Measurements from ENCODE around the gene ADAT1. TPM values are rescaled to one million over a fixed set of nuclear protein-coding genes. Genes with fewer than 3 reads are reported as not detected.

ADAT1 gene
- total and polyA plus RNA-seq, 10 of the 15 experiments (the other 5 are each of a cell fraction or from before 2014, with no cell fraction given): 26.2 to 77.4 (median 55.8) TPM

DNA sequence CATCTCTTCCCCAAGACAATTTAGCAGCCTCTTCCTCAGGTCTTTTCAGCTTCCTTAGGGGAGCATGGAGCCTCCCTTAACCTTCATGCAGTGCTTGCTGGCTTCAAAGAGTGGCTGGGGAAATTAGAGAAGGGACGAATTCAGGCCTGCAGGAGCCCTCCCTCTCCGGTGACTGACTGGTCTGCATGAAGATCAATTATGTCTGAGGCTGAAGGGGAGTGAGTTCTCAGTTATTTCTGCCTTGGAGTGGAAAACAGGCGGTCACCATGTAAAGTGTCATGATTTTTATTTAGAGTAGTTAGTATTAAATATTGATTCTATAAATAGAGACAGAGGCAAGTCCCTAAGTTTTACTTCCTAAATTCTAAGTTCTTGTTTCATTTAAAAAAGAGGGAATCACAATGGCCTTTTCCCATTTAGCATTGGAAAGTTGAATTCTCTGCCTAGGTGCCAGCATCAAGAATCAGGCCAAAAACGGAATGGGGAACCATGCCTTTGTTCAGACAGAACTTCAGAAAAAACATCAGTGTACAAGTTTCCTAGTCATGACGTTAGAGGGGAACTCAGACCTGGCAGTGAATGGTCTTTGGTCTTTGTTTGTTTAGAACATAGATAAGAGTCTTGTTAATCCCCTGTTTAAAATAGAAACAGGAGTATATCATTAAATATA lies 52.5 kb downstream of the ADAT1 start (continued):
- TF ChIP-seq MTA2 (IDR thresholded peaks at IDR 0.05; ENCODE audit: low read depth) (peak; percentile 20; the same call in 1 of the 2 replicates), SPI1 (IDR thresholded peaks at IDR 0.05; ENCODE audit: borderline replicate concordance, insufficient read depth, low read depth, low read length) (peak; percentile 58; the same call in 1 of the 2 replicates), KLF5 (IDR thresholded peaks at IDR 0.05; ENCODE audit: partially characterized antibody) (no peak), E4F1 (IDR thresholded peaks at IDR 0.05; ENCODE audit: borderline replicate concordance, partially characterized antibody) (no peak), ETV6 (conservative IDR thresholded peaks at IDR 0.05 in 1 of 2, IDR thresholded peaks at IDR 0.05 in 1 of 2; ENCODE audit: borderline replicate concordance in 1 of 2, low read depth in 1 of 2) (no peak), ATF7 (IDR thresholded peaks at IDR 0.05; ENCODE audit: low read depth) (peak; percentile 55; the same call in 1 of the 2 replicates), MXI1 (IDR thresholded peaks at IDR 0.05; ENCODE audit: low read depth, low read length) (no peak), ZZZ3 (IDR thresholded peaks at IDR 0.05; ENCODE audit: control insufficient read depth, insufficient read length, low read depth) (no peak), STAT1 (conservative IDR thresholded peaks at IDR 0.05) (no peak), MEF2A (IDR thresholded peaks at IDR 0.05; ENCODE audit: insufficient read depth, low read depth, low read length) (0 out of 2 replicates have a peak, but pooled peaks have one; percentile 25), TCF12 (IDR thresholded peaks at IDR 0.05; ENCODE audit: low read depth, low read length) (no peak), RUNX3 (IDR thresholded peaks at IDR 0.05; ENCODE audit: low read length) (0 out of 2 replicates have a peak, but pooled peaks have one; percentile 2), CREM (IDR thresholded peaks at IDR 0.05; ENCODE audit: low read depth) (peak; percentile 53; the same call in 1 of the 2 replicates), FOXM1 (IDR thresholded peaks at IDR 0.05; ENCODE audit: low read depth, low read length) (peak; percentile 54; the same call in 1 of the 2 replicates), MYB (IDR thresholded peaks at IDR 0.05; ENCODE audit: borderline replicate concordance, low read depth, low read length) (no peak), CHD4 (IDR thresholded peaks at IDR 0.05) (no peak), TBL1XR1 (IDR thresholded peaks at IDR 0.05; ENCODE audit: low read depth, low read length) (no peak), ZBED1 (IDR thresholded peaks at IDR 0.05; ENCODE audit: borderline replicate concordance) (peak; percentile 45; the same call in 1 of the 2 replicates), NKRF (conservative IDR thresholded peaks at IDR 0.05) (no peak), TARDBP (IDR thresholded peaks at IDR 0.05; ENCODE audit: borderline replicate concordance) (no peak), CHD1 (IDR thresholded peaks at IDR 0.05; ENCODE audit: low read depth, low read length) (no peak), ZBTB33 (IDR thresholded peaks at IDR 0.05) (no peak)
- TF ChIP-seq, protein P1, sequence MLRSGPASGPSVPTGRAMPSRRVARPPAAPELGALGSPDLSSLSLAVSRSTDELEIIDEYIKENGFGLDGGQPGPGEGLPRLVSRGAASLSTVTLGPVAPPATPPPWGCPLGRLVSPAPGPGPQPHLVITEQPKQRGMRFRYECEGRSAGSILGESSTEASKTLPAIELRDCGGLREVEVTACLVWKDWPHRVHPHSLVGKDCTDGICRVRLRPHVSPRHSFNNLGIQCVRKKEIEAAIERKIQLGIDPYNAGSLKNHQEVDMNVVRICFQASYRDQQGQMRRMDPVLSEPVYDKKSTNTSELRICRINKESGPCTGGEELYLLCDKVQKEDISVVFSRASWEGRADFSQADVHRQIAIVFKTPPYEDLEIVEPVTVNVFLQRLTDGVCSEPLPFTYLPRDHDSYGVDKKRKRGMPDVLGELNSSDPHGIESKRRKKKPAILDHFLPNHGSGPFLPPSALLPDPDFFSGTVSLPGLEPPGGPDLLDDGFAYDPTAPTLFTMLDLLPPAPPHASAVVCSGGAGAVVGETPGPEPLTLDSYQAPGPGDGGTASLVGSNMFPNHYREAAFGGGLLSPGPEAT (IDR thresholded peaks at IDR 0.05; ENCODE audit: low read depth): peak; percentile 60; the same call in 1 of the 2 replicates

All from GM12878 (cell line).